GM19025 (cell line): ENCODE data around the gene GPC3.

Experiments used
- ATAC-seq: cut with Tn5 transposase; IDR thresholded peaks from one replicate; pipeline ENCODE4 v1.9.1; 2021; ENCODE audit warnings: mild to moderate bottlenecking, low read depth, moderate library complexity; ENCODE audit not compliant: unreplicated experiment

Gene GPC3

GRCh38 chrX:133661962-133662839 is 323.2 kb downstream of the GPC3 start:
- no peak for ATAC-seq

DNA sequence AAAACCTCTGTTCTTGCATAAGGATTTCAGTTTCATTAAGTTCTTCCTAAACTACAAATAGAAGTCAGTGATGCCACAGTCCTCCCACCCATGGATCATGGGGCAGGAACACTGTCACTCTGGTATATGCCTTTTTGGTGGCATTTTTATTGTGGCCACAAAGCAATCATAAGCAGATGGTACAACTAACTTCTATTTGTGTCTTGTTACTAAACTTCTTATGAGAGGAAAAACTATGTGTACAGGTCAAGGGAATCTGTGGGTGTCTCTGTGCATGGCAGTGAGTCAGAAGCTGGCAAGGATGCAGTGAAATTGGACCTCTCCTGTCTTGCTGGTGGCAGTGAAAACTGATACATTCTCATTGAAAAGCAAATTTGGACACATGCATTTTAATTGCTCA is 325.1 kb downstream of the GPC3 start:
- ATAC-seq, result no peak

DNA sequence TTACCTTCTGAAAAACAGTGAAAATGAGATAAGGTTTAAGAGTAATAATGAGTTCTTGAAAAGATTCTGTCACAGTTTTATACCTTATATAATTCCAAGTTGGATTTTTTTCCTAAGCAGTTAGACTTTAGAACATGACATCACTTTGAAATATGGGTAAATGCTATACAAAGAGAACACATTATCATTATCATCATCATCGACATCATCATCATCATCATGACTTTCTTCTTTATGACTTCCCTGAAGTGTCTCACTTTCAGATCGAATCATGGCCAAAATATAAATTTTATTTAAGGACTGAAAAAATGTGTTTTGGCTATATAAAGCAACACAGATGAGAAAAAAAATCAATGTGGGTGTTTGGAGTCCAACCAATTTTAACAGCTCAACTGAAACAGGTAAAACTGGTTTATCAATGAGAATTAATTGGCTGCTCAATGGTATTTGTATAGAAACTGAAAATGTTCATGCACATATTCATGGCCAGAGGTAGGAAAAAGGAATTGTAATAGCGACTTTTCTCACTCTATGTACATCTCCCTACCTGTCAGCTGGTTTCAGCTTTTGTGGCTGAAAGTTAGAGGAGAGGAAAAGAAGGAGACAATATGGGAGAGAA is 327.0 kb downstream of the GPC3 start:
- no peak for ATAC-seq

- no peak for ATAC-seq
Measured at GRCh38 chrX:133655275-133656265, 329.8 kb downstream of the GPC3 start.

DNA sequence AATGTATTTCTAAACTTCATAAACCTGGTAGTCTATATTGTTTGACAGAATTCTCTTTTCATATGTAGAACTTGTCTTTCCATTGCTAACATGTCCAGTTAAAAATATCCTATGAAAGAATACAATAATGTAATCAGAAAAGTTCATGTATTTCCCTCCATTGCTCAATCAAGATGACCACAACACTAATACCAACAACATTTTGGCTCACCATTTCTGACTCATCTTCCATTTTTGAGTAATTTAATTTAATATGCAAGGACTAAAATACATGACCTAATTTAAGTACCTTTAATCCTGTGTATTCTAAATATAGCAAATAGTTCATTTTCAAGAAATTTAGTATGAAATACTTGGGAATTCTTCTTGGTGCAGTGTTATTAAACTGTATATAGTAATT is 330.6 kb downstream of the GPC3 start:
- ATAC-seq, result no peak

- ATAC-seq, result no peak
Measured at GRCh38 chrX:133653358-133653757, 332.0 kb downstream of the GPC3 start.

DNA sequence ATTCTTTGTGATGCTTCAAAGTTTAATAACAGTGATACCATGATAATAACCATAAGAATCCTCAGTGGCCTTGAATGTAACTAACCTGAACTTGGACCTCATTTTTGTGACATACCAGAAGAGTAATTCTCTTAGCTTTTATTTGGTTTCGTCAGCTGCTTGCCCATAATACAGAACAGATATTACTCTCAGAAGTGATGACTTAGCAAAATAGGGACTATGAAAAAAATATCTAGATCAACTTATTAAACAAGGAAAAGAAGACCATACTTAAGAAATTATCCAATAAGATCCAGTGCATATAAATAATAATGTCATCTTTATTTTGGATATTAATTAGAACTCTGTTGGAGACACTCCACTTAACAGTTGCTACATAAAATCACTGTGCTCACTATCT is 333.2 kb downstream of the GPC3 start:
- no peak for ATAC-seq

- ATAC-seq, result no peak
Measured at GRCh38 chrX:133650239-133650638, 335.2 kb downstream of the GPC3 start.

DNA sequence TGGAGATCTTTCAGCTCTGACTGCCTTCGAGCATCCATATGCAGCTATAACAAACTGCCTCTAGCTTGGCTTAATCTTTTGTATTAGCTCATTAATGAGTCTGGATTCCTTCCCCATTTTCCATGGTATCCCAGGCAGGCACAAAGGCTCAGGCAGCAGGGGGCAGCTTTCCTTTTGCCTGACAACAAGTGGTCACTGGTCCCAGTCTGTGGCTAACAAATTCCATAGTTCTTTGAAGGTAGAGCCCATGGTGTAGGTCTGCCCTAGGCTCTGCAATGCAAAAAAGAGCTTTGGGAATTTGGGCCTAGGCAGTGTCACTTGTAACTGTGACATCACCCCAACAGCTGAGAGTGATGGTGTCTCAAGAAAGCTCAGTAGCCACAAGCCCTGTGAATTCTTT is 335.7 kb downstream of the GPC3 start:
- ATAC-seq, result no peak

DNA sequence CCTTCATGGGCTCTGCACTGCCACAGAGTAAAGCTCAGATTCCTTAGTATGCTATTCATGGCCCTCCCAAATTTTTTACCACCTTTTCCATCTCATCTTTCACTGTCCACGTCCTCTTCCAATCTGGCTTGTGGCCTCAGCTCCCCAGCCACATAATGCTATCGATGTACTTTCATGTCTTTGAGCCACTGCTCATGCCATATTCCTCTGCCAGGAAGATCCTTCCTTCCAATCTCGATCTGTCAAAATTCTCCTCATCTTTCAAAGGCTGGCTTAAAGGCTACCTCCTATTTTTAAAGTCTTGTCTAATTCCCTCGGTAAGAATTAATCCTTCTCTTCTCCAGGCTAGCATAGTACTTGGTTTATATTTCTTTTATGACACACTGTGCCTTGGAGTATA is 336.8 kb downstream of the GPC3 start:
- ATAC-seq, result no peak

- no peak for ATAC-seq
Measured at GRCh38 chrX:133646719-133647116, 338.7 kb downstream of the GPC3 start.

- ATAC-seq, result no peak
Measured at GRCh38 chrX:133645977-133646718, 339.2 kb downstream of the GPC3 start.

DNA sequence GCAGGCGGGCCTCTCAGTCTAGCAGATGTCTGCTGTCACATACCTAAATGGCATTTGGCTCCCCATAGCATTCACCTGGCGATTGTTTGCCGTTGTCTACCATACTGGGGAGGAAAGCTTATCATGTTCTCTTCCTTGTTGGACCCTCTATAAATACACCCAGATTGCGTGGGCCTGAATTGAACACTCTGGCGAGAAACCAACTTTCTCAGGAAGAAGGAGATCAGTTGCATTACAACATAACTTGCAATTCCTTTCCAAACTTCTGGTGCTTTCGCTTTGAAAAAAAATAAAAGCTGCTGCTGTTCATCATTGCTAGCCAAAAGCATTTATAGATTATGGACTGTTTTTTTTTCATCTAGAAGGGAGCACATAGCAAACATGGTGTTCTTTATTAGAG is 340.1 kb downstream of the GPC3 start:
- ATAC-seq, result no peak

DNA sequence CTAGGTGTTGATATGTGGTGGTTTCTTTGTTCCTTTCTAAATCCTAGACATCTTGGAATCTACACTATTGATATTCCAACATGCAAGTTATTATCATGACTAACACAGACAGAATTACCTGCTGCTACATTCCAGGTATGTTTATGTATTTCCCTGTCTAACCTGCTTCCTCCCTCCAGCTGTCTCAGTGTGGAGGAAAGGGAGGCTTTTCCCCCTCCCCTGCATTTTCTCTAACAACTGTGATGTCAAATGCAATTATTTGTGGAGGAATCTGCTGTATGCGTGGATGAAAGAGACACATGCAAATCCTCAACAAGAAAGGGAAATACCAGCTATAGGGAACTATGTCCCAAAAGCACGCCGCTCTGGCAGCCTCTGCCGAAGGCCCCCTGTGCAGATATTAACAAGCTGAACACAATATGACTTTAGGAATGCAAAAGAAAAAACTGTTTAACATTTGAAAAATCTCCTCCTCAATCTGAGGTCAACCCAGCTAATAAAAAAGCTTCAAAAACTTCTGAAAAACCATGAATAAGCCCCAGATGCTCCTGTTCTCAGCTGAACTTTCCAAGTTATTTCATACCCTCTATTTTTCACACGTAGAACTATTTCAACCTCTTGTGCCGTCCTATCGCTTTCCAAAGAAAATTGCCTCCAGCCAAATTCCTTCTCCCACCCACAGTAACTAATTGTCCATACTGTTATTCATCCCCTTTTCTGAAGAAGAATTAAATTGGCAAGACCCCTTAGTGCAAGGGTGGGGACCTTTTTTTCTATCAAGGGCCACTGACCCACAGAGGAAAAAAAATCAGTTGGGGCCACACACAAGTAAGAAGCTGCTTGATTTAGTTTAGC is 345.0 kb downstream of the GPC3 start:
- no peak for ATAC-seq

- ATAC-seq, result no peak
Measured at GRCh38 chrX:133639726-133640125, 345.7 kb downstream of the GPC3 start.

GRCh38 chrX:133638285-133638684 is 347.1 kb downstream of the GPC3 start:
- no peak for ATAC-seq

GRCh38 chrX:133637765-133638164 is 347.6 kb downstream of the GPC3 start:
- ATAC-seq, result no peak

GRCh38 chrX:133636009-133636408 is 349.4 kb downstream of the GPC3 start:
- no peak for ATAC-seq

DNA sequence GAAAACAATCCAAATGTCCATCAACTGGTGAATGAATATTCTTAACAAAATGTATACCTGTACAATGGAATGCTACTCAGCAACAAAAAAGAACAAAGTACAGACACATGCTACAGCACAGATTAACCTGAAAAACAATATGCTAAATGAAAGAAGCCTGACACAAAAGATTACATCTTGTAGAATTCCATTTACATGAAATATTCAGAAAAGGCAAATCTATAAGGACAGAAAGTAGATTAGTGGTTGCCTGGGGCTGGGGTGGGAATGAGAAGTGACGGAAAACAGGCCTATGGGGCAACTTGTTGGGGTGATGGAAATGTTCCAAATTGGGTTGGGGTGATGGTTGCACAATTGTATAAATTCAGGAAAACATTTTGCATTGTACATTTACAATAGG is 351.0 kb downstream of the GPC3 start:
- ATAC-seq, result no peak
